Stimulated activated CD8-positive, alpha-beta memory T cell treated with anti-CD3 and anti-CD28 coated beads, Interleukin-4, amount 100 ng/mL, for 24 hours (primary cell): Measurements from ENCODE around the gene DYSF.

Experiments
- DNase-seq: peaks from one replicate; pipeline ENCODE4 v3.0.0-alpha.2; 2020; ENCODE audit warnings: low read depth

DYSF gene

DNA sequence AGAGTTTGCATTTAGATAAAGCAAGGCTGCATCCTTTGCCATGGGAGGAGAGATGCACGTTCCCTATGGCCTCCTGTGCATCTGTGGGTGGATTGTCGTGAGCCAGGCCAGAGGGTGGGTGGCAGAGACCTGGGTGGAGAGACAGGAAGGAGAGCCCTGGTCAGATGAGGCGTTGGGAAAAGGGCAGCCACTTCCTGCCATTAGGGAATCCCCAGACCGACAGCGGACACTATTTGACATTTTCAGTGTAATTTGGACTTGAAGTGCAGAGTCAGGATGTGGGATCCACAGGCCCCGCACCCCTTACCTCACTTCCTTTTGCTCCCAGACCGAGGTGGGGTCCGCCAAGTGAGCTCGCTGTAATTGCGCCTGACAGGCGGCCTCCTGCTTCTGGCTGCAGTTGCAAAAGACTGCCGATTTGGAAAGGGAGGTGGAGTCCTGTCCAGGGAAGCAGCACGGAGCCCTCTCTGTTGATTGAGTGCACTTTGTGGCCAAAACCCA, 150.0 kb downstream of the DYSF start:
- no peak for DNase-seq

DNA sequence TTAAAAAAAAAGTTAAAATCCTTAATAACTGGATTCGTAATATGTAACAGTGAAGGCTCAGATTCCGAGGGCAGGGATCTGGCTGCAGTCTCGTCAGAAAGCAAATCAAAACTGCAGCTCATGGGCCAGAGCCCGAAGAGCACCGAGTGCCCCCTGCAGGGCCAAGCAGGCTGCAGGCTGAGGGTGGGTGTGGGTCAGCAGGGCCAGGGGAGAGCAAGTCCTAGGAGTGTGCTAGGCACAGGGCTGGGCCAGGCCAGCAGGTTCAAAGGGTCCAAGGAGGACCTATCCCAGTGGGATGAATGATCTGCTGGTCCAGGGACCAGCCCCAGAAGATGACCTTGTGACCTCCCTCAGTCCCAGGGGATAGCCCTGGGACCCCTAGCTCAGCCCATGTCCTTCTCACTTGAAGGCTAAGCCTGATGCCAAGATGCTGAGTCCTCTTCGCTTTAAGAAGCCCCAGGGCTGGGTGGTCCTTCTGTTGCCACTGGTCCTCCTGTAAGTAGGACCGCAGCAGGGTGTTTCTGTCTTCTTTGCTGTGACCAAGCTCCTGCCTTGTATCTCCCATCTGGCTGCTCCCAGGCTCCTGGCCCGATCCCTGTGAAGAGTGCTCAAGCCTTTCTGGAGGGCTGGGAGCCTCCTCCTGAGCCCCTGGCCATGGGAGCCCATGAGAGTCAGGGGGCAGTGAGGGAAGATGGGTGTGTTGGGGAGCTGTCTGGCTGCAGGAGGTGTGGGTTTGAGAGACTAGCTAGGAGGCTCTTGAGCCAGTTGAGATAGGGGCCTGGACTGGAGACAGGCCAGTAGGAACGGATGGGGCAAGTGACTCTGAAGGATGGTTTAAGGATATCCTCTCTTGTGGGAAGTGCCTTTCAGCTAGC, 150.7 kb downstream of the DYSF start:
- no peak for DNase-seq

DNA sequence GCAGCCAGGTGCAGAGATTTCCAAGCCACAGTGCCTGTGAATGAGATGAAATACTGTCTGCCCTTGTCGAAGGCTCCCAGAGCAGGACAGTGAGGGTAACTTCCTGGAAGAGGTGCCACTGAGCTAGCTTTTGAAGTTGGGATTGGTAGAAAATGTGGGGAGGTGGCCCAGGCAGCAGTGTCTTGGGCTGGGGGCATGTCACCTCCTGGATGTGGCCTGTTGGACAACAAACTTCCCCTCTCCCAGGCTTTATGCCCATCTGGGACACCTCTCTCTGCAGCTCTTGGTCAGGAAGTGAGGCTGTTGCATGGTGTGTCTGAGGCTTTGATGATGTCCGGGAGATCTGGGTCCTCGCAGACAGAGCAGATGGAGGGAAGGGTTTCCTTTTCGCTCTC, 151.4 kb downstream of the DYSF start:
- no peak for DNase-seq

DNA sequence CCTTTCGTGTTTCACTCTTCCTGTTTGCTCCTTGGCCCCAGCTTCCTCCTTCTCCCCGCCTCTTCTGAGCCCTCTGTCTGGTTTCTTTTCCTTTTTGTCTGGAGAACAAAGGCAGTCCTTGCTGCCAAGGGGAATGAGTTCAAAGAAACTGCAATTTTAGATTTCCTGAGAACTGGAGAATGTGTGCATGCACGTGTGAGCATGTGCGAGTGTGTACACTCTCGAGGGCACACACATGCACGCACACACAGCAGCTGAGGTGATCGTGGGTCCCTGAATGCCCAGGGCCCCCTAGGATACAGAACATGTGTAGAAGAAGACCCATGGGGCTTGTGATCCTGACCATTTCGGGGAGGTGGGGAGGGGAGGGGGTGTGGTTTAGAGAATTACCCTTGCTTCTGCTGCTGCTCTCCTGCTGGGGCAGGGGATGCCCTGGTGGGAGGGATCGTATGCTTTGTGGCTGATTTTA, 151.8 kb downstream of the DYSF start:
- DNase-seq = no peak

DNA sequence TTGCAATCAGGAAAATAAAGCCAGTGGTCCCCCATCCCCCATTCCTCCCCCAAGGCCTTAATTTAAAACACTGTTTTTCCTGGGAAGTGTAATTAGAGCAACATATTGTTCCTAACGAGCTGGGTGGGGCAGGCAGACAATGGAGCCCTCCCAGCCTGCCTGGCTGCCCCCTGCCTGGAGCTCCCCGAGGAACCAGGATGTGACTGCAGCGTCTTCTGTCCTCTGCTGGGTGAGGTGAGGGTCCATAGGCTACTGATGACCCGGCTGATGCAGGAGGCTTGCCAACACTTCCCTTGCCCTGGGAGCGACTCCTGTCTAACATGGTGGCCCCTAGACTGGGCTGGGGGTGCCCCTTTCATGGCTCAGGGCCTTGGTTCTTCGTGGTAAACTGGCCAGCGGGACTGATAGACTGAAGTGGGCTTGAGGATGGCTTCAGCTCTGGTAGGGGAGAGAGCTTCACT, 152.4 kb downstream of the DYSF start:
- no peak for DNase-seq

DNA sequence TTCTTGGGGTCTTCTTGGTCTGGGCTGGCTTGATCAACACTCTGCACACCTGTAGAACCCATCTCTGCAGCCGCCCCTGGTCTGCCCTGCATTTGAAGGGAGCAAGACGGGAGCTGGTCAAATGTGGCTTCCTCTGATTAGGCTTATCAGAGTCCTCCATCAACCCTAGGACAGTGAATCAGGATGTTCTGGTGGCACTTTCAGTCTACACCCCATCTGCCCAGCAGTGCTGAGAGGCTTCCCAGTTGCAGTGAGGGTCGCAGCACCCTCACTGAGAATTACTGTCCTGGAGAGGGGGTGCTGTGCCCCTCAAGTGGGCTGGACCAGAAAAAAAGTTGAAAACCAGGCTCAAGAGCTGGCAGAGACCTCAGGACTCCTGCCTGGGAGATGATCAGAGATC, 152.9 kb downstream of the DYSF start:
- DNase-seq = no peak

DNA sequence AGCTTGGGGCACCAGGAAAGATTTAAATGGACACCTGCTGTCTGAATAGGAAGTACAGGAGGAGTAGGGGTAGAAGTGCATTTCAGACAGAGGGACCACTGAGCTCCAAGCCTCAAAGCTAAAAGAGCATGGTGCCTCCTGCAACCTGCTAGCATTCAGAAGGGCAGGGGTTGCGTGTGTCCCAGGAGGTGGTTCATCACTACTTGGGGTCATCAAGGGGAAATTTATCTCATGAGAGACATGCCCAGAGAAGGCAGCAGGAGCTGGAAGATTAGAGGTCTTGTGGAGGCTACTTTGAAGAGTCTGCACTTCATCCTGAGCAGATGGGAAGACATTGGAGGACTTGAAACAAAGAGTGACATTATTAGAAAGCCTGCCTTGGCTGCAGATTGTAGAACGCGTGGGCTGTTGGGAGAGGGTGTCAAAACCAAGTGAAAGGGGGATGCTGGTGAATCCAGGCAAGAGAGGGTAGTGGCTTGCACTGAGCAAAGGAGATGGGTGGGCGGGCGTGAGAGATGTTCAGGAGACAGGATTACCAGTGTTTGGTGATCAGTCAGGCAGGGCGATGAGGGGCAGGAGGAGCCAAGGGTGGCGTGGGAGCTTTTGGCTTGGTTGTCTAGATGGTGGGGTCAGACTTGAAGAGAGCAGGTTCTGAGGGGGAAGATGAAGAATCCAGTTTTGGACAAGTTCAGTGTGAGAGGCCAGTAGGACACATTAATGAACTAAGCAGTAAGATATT, 154.0 kb downstream of the DYSF start:
- DNase-seq = no peak

DNA sequence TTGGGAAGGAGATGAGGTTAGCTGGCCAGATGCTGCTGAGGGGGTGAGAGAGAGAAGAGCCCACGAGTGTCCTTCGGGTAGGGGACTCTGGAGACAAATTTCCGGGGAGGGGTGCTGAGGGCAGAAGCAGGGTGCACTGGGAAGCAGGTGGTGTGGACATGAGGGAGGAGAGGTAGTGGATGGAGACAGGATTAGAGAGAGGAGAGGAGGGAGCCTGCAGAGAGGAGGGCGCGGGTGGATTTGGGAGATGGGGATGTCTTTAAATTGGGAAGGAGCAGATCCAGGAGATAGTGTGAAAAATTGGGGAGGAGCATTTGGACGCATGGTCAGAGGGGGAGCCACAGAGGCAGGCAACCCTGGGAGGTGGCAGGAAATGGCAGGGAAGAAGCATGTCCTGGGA, 154.7 kb downstream of the DYSF start:
- no peak for DNase-seq

DNA sequence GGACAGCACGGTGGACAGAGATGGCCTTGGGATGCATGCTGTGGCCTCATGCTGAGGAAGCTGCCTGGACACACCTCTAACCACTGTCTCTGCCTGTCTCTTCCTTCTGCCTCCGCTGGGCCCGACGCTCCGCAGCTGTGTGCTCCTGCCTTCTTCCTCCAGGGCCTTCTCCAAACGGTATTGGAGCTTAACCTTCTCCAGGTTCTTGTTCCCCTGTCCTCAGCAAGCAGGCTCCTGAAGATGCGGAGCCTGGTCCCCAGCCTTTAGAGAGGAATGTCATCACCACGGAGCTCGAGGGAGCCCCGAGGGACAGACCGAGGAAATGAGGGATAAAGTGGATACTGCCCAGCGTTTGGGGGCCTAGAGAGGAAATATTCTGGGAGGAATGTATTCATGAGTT, 155.1 kb downstream of the DYSF start:
- DNase-seq = no peak

DNA sequence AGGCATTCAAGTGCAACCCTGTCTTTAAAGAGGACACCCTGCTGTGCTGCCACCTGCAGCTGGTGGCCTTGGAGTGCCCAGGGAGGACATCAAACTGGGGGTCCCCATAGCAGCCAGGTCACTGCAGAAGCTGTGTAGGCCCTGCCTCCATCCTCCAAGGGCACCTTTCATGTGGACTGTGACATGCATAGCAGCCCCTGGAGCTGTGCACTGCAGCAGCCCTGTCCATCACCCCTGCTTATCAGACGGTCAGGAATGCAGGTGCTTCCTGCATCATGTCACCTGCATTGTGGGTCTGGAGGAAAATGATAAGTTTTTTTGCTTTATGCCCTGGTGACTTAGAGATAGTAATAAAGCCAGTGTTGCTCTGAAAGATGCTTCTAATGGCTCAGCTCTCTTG, 155.7 kb downstream of the DYSF start:
- DNase-seq = no peak

DNA sequence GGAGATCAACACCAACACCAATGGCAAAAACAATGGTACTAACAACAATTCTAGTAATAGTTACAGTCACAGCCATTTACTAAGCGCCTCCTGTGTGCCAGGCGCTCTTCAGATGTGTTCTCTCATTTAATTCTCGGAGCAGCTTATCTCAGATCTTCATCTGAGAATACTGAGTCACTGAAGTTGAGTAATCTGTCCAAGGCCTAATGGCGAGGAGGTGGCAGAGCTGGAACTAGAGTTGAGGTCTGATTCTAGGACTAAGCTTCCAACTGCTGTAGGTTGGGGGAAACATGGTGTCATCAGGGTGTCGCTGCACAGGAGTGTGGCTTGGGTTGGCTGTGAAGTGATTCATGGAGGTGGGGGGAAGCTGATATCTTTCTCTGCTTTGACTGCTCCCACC, 156.1 kb downstream of the DYSF start:
- no peak for DNase-seq

DNA sequence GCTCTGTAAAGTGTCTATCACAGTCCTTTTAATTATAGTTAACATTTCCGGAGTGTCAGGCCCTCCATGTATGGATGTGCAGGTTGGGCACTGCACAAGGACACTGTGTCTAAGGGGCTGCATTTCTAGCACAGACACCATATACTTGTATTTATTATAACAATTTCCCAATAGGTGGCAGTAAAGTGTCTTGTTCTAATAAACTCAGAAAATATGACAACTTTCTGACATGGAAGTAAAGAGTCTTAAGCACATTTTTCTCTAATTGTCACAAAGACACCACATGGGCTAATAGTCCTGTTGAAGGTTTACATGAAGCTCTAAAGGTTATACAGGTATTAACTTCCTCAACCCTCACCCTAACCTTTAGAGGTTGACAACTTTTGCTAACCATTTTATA, 156.6 kb downstream of the DYSF start:
- no peak for DNase-seq

DNA sequence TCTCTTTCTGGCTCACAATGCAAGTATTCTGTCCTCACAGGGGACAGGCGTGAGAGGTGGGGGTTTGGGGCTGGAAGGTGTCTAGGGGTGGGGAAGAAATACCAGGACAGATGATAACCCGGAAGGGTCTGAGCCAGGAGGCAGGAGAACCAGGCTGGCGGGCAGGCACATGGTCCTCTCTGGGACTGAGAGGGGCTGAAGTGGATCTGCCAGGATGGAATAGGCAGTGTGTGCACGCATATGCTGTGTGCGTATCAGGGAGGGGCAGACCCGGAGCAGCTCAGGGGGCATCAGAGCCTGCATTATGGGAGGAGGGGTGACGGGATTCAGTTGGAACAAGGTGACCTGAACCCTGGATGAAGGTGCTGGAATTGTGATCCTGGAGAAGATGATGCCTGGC, 157.3 kb downstream of the DYSF start:
- no peak for DNase-seq

DNA sequence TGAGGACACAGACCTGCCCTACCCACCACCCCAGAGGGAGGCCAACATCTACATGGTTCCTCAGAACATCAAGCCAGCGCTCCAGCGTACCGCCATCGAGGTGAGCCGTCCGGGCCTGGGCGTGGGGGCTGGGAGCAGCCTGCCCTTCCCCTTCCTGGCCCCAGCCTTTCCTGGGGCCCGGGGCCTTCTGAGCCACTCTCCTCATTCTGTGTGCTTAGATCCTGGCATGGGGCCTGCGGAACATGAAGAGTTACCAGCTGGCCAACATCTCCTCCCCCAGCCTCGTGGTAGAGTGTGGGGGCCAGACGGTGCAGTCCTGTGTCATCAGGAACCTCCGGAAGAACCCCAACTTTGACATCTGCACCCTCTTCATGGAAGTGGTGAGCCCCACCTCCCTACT, 157.9 kb downstream of the DYSF start:
- no peak for DNase-seq

DNA sequence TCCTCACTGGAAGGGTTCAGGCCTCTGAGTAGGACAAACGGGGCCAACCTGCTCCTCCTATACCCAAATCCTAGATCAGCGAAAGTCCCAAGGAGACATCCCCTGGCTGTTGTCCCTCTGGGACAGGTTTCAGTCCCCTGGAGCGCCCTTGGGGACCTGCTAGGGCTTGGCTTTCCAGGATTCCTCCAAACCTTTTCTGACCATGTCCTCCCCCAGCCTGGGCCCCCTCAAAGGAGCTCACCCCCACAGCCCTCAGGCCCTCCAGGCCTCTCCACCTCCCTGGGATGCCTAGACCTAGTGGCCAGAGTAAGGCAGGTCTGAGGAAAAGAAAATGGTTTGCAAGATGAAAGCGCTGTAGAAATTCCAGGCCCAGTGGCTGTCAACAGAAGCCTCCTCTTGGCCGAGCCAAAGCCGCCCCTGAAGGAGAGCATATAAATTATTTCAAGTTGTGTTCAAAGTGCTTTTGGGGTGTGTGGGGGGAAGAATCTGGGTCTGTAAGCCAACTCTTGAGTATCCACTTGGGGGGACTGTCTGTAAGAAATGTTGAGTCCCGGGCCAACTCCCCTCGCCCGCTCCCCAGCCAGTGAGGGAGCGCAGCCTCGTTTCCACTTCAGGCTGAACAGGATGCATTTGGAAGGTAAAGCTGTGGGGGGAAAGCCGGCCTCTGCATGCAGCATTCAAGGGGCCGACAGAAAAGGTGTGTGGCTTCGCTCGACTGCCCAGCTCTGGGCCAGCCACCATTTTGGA, 158.6 kb downstream of the DYSF start:
- DNase-seq = no peak

DNA sequence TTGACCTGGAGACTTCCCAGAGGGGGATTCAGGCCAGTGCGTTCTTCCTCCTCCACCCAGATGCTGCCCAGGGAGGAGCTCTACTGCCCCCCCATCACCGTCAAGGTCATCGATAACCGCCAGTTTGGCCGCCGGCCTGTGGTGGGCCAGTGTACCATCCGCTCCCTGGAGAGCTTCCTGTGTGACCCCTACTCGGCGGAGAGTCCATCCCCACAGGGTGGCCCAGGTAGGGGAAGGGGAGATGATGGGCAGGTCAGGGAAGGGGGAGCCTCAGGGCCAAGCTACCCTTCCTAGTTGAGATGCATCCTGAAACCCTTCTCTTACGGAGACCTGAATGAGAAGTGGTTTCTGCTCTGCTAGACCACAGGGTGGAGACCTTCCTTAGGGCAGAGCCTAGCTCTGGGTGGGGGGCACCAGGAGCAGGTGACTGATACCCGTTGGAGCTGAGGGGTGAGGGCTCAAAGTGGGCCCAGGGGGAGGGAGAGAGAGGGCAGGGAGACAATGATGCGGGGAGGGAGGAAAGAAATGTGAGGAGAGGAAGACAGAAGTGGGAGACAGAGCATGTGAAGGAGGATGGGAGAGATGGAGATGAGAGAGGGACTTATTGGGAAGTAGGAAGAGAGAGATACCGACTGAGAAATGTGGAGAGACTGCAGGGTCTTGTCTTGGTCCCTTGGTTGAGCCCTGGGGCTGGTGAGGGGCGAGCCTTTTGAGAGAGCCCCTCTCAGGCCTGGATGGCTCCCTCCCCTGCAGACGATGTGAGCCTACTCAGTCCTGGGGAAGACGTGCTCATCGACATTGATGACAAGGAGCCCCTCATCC, 159.4 kb downstream of the DYSF start:
- no peak for DNase-seq

DNA sequence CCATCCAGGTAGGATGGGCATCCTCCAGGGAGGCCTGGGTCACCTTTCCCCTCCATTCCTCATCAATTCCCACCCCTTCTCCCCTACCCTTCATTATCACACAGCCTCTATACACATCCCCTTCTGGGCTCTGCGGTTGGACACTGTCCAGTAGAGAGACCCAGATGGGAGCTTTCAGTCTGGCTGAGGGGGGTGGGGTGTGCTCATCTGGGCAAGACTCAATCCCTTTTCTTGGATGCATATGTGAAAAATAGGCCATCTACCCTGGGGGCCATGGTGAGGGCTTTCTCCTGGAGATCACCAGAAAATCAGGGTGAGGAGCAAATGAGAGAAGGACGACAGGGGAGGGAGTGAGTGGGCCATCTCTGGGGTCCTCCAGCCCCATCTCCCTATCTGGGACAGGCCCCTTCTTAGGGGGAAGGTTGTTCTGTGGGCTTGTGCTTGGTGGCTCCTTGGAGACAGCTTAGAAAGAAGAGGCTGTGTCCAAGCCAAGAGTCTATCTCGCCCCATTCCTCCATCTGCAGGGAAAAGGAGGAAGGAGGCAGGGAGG, 160.1 kb downstream of the DYSF start:
- no peak for DNase-seq

DNA sequence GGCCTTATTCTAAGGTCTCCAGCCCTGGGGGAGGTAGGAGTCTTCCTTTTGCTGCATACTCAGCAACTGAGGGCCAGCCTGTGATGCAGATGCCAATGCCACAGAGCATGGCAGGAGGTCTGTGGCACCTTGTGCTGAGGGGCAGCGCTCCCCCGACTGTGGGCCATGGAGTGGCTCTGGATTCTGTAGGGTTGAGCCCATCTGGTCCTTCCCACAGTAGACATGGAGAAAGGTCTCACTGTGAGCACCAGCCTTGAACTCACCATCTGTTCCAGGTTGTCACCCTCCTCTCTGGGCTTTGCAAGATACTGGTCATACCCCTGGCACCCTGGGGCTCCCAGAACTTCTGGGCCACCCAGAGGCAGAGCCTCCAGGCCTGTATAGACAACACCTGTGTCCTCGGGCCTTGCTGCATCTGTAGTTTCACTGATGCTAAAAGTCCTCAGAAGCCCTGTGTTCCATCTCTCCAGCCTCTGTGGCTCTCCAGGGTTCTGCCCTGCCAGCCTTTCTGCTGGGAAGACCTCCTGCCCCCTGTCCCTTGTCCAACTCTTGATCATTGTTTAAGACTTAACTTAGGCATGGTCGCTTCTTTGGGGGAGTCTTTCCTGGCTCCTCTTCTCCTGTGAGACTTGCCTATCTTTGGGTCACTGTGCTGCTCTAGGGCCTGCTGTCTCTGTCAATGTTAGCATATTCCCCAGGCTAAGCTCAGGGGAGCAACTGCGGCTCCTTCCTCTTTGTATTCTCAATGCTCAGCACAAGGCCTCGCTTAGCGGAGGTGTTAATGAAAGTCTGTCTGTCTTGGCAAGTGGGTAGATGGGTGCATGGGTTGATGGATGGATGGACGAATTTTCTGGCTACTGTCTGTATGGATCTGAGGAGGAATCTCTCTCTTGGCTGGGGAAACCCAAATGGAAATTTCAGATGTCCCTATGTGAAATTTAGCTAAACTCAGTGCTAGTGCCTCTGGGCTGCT, 160.9 kb downstream of the DYSF start:
- no peak for DNase-seq

DNA sequence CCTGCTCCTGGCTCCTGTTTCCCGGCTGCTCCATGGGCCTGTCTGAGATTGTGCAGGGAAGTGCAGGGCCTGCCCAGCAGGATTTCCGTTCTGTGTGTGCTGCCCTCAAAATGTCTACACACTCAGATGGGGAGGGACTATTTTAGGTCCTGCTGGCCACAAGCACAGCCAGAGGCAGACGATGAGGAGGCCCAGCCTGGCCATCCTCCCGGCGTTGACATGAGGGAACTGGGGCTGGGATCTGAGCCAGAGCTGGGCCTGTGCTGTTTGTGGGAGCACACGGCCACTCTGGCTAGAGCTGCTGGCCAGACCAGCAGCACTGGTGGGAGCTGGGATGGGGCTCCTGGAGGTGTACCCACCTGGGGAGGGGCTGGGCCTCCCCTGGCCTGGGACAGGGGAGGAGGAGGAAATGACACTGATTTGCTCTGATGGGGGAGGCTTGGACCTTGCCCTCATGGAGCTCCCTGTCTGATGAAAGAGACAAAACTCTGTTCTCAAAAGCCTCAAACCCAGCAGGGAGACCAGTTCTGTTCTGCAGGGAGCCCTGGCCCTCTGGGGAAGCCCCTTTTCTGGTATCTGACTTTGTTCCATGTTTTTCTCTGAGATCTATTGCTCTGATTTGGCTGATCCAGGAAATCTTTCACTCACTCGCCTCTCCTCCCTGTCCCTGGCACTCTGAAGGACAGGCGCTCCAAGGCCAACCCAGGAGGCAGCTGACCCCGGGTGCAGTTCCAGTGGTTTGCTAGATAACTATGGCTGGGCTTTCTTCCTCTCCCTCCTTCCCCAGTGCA, 161.8 kb downstream of the DYSF start:
- DNase-seq = no peak
